ENCODE data around the gene RAPH1.

DNA sequence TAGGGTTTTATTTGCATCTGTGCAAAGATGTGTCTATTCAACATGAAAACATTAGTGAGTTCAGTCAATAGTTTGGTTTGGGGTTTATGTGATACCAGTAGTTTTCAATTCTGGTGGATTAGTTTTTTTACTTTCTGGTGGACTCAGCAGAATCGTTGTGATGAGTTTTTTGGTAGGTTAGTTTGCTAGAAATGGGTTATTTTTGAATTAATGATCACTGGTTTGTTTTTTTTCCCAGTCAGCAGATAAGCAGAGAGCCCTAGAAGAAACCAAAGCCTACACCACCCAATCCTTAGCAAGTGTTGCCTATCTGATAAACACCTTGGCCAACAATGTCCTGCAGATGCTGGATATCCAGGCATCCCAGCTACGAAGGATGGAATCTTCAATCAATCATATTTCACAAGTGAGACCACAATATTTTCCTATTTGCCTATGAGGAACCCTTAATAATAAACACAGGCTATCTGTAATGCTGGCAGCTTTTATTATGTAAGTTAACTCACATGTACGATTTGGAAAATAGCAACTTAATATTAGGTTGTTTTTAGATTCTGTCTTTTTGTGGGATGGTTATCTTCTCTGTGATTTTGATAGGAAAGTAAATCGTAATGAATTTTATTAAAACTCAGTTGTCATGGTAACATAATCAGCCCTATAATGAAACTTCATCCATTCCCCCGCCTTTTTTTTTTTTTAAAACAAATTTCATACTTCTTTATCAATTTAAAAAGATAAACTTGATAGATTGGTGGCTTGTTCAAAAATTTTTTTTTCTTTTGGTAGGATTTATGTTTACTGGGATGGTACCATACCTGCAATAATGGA, 168.2 kb downstream of the RAPH1 start:
- TF ChIP-seq, protein P1, sequence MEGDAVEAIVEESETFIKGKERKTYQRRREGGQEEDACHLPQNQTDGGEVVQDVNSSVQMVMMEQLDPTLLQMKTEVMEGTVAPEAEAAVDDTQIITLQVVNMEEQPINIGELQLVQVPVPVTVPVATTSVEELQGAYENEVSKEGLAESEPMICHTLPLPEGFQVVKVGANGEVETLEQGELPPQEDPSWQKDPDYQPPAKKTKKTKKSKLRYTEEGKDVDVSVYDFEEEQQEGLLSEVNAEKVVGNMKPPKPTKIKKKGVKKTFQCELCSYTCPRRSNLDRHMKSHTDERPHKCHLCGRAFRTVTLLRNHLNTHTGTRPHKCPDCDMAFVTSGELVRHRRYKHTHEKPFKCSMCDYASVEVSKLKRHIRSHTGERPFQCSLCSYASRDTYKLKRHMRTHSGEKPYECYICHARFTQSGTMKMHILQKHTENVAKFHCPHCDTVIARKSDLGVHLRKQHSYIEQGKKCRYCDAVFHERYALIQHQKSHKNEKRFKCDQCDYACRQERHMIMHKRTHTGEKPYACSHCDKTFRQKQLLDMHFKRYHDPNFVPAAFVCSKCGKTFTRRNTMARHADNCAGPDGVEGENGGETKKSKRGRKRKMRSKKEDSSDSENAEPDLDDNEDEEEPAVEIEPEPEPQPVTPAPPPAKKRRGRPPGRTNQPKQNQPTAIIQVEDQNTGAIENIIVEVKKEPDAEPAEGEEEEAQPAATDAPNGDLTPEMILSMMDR (conservative IDR thresholded peaks at IDR 0.05), result no peak
- TF ChIP-seq ZFX (IDR thresholded peaks at IDR 0.05), result no peak

Data from C4-2B (cell line).